WERI-Rb-1 (cell line): Measurements from ENCODE around the gene FREM2.

Source experiments
- DNase-seq: peaks from one replicate; pipeline ENCODE4 v3.0.0-alpha.2; 2020
- H3K27ac ChIP-seq: fragments of 250-450 bp; sonication (Bioruptor Pico); 2 replicates; pipeline ENCODE4 v1.5.1; 2020; ENCODE audit warnings: mild to moderate bottlenecking, moderate library complexity
- H3K27me3 ChIP-seq: fragments of 250-450 bp; sonication (Bioruptor Pico); 2 replicates; pipeline ENCODE4 v1.5.1; 2021; ENCODE audit warnings: mild to moderate bottlenecking, low read depth, moderate library complexity; ENCODE audit not compliant: insufficient read depth, severe bottlenecking
- H3K36me3 ChIP-seq: fragments of 250-450 bp; sonication (Bioruptor Pico); 2 replicates; pipeline ENCODE4 v1.5.1; 2020; ENCODE audit warnings: mild to moderate bottlenecking, moderate library complexity
- H3K4me3 ChIP-seq: 2 replicates; pipeline ENCODE4 v1.5.1; 2011; ENCODE audit warnings: low read depth, mild to moderate bottlenecking, control low read depth, low read length
- H3K9me3 ChIP-seq: fragments of 250-450 bp; sonication (Bioruptor Pico); 2 replicates; pipeline ENCODE4 v1.5.1; 2021; ENCODE audit warnings: mild to moderate bottlenecking, moderate library complexity; ENCODE audit not compliant: severe bottlenecking
- TF ChIP-seq, protein P1 (sequence below): IDR thresholded peaks from 2 replicates; pipeline ENCODE4 v1.5.1; 2011; ENCODE audit warnings: low read depth, mild to moderate bottlenecking, control low read depth, inconsistent platforms, low read length

Gene FREM2

DNA sequence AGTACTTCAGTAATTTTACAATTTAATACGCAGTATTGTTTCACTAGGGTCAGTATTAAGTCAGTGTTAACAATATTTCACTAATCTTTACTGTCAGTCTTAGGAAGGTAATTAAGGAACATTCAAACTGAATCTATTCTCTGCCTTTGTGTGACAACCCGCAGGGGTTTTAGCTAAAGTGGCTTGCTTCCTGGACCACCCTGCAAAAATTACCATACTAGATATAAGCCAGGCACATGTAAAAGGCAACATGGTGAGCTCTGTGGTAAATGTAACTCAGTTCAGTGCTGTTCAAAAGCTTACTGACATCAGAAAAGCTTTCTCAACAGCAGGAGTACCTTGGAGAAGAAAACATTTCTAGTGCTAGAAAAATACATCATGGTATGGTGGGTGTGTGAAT is 116.7 kb downstream of the FREM2 start:
- Histone ChIP-seq H3K27ac (no peak overlapping the region), H3K27me3 (no peaks in the 10 kb centered on the region), H3K4me3 (no peak overlapping the region), H3K9me3 (no peaks in the 10 kb centered on the region), H3K36me3 (no peaks in the 10 kb centered on the region)
- no peak for DNase-seq
- TF ChIP-seq, protein P1, sequence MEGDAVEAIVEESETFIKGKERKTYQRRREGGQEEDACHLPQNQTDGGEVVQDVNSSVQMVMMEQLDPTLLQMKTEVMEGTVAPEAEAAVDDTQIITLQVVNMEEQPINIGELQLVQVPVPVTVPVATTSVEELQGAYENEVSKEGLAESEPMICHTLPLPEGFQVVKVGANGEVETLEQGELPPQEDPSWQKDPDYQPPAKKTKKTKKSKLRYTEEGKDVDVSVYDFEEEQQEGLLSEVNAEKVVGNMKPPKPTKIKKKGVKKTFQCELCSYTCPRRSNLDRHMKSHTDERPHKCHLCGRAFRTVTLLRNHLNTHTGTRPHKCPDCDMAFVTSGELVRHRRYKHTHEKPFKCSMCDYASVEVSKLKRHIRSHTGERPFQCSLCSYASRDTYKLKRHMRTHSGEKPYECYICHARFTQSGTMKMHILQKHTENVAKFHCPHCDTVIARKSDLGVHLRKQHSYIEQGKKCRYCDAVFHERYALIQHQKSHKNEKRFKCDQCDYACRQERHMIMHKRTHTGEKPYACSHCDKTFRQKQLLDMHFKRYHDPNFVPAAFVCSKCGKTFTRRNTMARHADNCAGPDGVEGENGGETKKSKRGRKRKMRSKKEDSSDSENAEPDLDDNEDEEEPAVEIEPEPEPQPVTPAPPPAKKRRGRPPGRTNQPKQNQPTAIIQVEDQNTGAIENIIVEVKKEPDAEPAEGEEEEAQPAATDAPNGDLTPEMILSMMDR: no peak

DNA sequence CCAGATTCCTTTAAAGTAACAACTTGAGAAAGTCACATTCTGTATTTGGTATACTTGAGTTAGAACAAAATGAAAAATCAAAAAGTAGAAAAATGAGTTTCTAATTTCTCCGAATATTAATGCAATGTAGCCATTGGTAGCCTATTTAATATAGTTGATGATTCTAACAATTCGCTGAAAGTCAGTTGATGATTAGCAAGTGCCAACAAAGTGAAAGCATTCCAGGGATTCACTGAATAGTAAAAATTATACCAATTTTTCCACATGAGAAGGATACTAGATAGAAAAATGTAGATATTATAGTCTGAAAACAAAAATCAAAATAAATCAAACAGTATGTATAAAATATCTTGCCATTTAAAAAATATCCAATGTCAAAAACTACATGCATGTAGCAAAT is 117.2 kb downstream of the FREM2 start:
- Histone ChIP-seq H3K27me3 (no peaks in the 10 kb centered on the region), H3K9me3 (no peaks in the 10 kb centered on the region), H3K27ac (no peak overlapping the region), H3K36me3 (no peaks in the 10 kb centered on the region), H3K4me3 (no peak overlapping the region)
- TF ChIP-seq, protein P1: no peak
- no peak for DNase-seq

DNA sequence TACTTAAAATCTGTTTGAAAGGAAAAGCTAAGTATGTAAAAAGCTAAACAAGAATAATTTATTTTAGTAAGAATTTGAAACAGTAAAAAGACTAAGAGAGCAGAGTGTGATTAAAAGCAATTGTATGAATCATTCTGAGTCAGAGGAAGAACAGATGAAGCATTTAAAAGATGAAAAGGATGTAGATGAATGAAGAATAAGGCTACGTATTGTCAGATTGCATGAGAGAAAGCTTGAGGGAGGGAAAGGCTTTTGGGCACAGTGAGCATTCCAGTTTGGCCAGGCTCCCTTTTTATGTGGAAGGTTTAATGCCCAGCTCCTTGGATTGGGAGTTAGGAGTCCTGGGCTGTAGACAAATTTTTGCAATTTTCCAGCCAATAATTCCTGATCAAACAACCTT is 117.7 kb downstream of the FREM2 start:
- Histone ChIP-seq H3K4me3 (no peak overlapping the region), H3K27ac (no peak overlapping the region), H3K9me3 (no peaks in the 10 kb centered on the region), H3K36me3 (no peaks in the 10 kb centered on the region), H3K27me3 (no peaks in the 10 kb centered on the region)
- TF ChIP-seq, protein P1: no peak
- no peak for DNase-seq

DNA sequence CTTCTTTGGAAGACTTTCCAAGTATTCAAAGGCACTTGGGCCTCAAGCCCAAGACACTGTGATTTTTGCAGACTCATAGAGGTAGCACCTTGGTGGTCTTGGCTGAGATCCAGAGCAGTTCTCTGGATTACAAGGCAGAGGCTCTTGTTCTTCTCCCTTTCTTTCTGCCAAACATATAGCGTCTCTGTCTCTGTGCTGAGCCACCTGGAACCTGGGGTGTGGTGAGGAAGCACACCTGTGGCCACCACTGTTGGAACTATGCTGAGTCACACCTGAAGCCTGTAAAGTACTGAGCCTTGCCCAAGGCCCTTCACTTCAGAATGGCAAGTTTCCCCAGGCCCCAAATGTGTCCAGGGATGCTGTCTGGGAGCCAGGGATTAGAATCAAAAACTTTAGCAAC is 127.5 kb downstream of the FREM2 start:
- Histone ChIP-seq H3K27me3 (no peaks in the 10 kb centered on the region), H3K9me3 (no peaks in the 10 kb centered on the region), H3K36me3 (no peaks in the 10 kb centered on the region), H3K27ac (no peak overlapping the region), H3K4me3 (no peak overlapping the region)
- TF ChIP-seq, protein P1: no peak
- DNase-seq: no peak

DNA sequence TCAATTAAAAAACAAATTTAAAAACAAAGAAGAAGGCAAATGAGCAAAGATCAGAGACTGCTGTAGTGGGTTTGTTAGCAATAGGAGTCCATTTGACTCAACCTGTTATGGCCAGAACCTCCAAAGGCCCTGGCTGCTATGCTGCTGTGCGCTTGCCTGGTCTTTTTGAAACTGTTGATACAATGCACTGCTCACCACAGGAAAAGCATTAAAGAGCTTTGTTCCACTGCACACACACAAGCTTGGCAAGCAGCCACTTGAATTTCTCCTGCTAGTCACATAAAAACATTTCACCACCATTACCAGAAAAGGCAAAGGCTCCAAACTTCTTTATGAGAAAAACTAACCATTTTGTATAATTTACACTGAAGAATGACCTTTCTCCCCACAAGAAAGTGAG is 132.2 kb downstream of the FREM2 start:
- no peaks in the 10 kb centered on the region for H3K27me3 ChIP-seq
- H3K27ac ChIP-seq: no peak overlapping the region
- H3K4me3 ChIP-seq: no peak overlapping the region
- no peaks in the 10 kb centered on the region for H3K36me3 ChIP-seq
- DNase-seq: no peak
- no peaks in the 10 kb centered on the region for H3K9me3 ChIP-seq
- TF ChIP-seq, protein P1: no peak

DNA sequence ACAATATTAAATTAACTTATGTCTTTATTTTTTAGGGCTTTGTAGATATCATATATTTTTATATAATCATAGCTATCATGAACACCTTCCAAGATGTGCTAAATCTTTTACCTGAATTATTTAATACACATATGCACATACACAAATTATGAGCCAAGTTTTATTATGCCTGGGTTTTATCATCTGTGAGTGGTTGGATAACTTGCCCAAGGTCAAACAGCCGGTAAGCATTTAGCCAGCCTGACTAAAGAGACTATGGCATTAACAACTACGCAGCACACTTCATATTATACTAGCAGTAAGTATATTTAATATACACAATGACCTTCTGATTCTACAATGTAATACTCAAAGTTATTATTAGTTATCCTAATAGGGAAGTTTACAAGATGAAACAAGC is 132.7 kb downstream of the FREM2 start:
- no peaks in the 10 kb centered on the region for H3K9me3 ChIP-seq
- no peak for DNase-seq
- no peak overlapping the region for H3K27ac ChIP-seq
- TF ChIP-seq, protein P1: no peak
- H3K4me3 ChIP-seq: no peak overlapping the region
- no peaks in the 10 kb centered on the region for H3K27me3 ChIP-seq
- H3K36me3 ChIP-seq: no peaks in the 10 kb centered on the region
